NCI-H128 (cell line): ENCODE results near the gene SPTBN1.
"Not testable (repeated sequence)": the region's sequence is repeated elsewhere in the genome, so short reads cannot be mapped to it uniquely, and the experiment has no call there.

Experiments used
- DNase-seq: peaks from one replicate; lab custom pipeline; 2025; ENCODE audit not compliant: unreplicated experiment; lab: John Stamatoyannopoulos, UW

The SPTBN1 gene

GRCh38 chr2:54691445-54692135 is 235.5 kb downstream of the SPTBN1 start:
- no peak for DNase-seq

DNA sequence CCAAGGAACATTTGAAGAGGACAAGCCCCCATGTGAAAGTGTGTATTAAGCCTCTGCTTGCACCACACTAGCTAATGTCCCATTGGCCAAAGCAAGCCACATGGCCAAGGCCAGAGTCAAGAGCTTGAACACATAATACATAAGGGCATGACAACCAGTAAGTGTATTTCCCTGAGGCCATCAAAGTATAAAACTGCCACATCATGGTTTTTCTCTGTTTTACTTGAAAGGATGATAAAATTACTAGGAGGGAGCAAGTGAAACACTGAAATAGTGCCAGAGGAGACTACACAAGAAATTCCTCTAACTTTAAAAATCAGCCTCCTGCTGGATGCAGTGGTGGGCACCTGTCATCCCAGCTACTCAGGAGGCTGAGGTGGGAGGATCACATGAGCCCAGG is 236.4 kb downstream of the SPTBN1 start:
- no peak for DNase-seq

GRCh38 chr2:54695378-54695777 is 239.3 kb downstream of the SPTBN1 start:
- no peak for DNase-seq

DNA sequence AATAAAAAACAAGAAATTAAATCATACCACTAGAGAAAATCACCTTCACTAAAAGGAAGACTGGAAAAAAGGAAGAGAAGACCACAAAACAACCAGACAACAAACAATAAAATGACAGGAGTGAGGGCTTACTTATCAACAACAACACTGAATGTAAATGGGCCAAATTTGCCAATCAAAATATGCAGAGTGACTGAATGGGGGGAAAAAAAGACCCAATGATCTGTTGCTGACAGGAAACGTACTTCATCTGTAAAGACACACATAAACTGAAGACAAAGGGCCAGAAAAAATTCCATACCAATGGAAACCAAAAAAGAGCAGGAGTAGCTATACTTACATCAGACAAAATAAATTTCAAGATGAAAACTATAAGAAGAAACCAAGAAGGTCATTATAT is 241.8 kb downstream of the SPTBN1 start:
- DNase-seq, result no peak

- DNase-seq, result not testable (repeated sequence)
These were observed 242.8 kb downstream of the SPTBN1 start for GRCh38 chr2:54698926-54699325.

DNA sequence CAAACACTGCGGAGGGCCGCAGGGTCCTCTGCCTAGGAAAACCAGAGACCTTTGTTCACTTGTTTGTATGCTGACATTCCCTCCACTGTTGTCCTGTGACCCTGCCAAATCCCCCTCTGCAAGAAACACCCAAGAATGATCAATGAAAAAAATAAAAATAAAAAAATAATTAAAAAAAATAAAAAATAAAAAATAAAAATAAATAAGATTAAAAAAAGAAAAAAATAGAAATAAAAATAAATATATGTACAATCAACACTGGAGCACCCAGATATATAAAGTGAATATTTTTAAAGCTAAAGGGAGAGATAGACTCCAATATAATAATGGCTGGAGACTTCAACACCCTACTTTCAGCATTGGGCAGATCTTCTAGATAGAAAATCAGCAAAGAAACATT is 243.5 kb downstream of the SPTBN1 start:
- DNase-seq, result no peak

DNA sequence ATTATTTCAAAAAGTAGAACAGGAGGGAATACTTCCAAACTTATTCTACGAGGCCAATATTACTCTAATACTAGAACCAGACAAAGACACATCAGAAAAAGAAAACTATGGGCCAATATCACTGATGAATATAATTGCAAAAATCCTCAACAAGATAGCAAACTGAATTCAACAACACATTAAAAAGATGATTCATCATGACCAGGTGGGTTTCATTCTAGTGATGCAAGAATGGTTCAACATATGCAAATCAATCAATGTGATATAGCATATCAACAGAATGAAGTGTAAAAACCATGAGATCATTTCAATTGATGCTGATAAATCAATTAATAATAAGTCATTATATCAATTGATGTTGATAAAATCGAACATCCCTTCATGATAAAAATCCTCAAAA is 244.9 kb downstream of the SPTBN1 start:
- no peak for DNase-seq

- DNase-seq, result no peak
These were observed 248.1 kb downstream of the SPTBN1 start for GRCh38 chr2:54704238-54704637.

DNA sequence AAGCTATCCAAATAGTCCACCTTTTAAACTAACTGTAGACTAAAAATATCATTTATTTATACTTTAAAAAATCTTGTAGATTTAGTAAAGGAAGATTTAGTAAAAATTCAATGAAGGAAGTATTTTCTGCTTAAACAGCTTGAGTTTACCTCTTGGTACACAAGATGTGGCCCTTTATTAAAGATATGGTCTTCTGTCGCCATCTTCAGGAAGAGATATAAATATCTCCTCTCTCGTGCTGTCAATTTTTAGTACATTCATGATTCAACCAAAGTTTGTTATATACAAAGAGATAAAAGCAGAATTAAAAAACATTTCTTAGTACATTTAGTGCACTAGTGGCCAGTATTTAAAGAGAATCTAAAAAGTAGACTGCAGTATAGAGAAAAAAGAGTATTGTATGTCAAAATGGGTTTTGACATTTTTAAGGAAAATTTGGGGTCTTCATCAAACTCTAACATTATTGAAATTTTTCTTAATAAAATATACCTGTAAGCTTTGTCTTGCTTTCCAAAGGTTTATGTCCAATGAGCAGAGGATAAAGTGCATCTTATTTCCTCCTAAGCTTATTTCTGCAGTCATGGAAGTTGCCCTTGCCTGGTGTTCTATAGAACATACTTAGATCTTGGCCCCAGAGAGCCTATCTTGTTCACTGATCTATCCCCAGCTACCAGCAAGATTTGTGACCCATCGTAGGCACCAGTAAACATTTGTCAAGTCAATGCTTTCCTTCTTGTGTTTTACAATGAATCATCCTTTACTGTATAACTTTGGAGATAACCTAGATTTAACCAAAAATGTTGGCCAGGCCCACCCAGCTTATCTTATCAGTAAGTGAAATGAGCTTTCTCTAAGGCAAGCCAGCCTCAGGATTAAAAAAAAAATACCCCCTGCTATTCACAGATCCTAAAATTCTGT is 248.8 kb downstream of the SPTBN1 start:
- DNase-seq, result no peak

GRCh38 chr2:54706622-54707021 is 250.5 kb downstream of the SPTBN1 start:
- DNase-seq, result no peak

- DNase-seq, result no peak
These were observed 252.6 kb downstream of the SPTBN1 start for GRCh38 chr2:54708584-54709335.

- no peak for DNase-seq
These were observed 253.2 kb downstream of the SPTBN1 start for GRCh38 chr2:54709336-54709809.

DNA sequence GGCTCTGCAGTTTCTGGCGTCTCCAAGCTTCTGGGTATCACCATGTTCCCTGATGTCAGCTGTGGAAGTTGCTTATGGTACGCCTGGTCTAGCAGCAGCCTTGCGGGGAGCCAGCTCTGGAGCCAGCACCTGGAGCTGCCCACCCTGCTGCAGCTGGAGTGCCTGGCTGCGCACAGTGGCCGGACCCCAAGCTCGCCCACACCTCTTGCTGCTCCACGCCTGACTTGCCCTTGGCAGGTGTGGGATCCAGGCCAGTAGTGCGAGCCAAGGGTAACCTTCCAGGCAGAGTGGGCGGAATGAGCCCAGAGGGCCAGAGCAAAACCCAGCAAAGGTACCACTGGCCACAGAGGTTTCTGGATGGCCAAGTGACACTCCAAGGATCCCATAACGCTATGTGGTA is 254.1 kb downstream of the SPTBN1 start:
- DNase-seq, result no peak

DNA sequence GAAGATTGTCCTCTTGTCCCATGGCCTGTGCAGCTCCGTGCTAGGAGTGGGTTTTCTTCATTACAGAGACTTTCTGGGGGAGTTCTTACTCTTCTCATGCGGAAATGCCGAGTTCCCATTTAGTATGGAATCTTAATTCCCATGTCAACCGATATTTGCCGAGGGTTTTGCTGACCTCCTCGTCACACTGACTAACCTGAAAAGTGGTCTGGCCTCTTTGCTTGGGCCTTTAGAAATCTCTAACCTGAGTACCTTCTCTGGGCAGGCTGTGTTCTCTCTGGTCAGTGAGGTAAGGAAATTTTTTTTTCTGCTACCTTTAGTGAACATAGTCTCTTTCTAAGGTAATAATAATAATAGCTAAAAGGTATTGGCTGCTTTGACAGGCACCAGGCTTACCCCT is 256.4 kb downstream of the SPTBN1 start:
- no peak for DNase-seq

GRCh38 chr2:54714996-54715395 is 258.9 kb downstream of the SPTBN1 start:
- DNase-seq, result no peak

GRCh38 chr2:54716375-54716774 is 260.2 kb downstream of the SPTBN1 start:
- DNase-seq, result no peak

GRCh38 chr2:54720563-54720962 is 264.4 kb downstream of the SPTBN1 start:
- DNase-seq, result no peak
